HCT116 (cell line): ENCODE data around the gene CCDC57. TPM values are rescaled to one million over a fixed set of nuclear protein-coding genes. Genes with fewer than 3 reads are reported as not detected.

Experiments
- ATAC-seq: fragments of 200-7000 bp; cut with Tn5 transposase; 2 replicates; pipeline ENCODE4 v1.9.1; 2020; ENCODE audit warnings: mild to moderate bottlenecking, moderate library complexity
- BruUV-seq: library from RNA; stranded (reverse); fragments of 400-500 nt; replicated peaks from 2 replicates; lab custom pipeline; 2021; lab: Mats Ljungman, UMichigan
- CTCF ChIA-PET: fragments of 300-600 bp; sonication (Branson Sonifier 250); formaldehyde crosslinking; loops from one replicate; lab custom pipeline; 2021; ENCODE audit warnings: antibody characterized with exemption; lab: Charles Lee
- POLR2A ChIA-PET: fragments of 300-600, 350-600 bp; sonication (Branson Sonifier 250); formaldehyde crosslinking; loops from one replicate; lab custom pipeline; 2021; ENCODE audit warnings: antibody characterized with exemption; lab: Charles Lee
- RAD21 ChIA-PET, 2 experiments: fragments of 300-600 bp; sonication (Branson Sonifier 250); formaldehyde crosslinking; loops; one replicate each; lab custom pipeline; 2023; ENCODE audit warnings: low total read pairs in 2 of 2; ENCODE audit not compliant: uncharacterized antibody in 2 of 2, unreplicated experiment in 2 of 2, low non-redundant PET in 1 of 2; lab: Charles Lee
- DNase-seq: peaks from one replicate; pipeline ENCODE4 v3.0.0-alpha.2; 2010; ENCODE audit warnings: low read depth, low spot score
- H2AFZ ChIP-seq: fragments of 200-600 bp; shearing (Covaris generic), sonication (generic); 2 replicates; pipeline ENCODE4 v1.6.1; 2017; ENCODE audit warnings: low read depth, mixed run types, mixed read lengths, antibody characterized with exemption, low read length; ENCODE audit not compliant: poor library complexity, severe bottlenecking
- H3K27ac ChIP-seq: 2 replicates; pipeline ENCODE4 v1.5.1; 2012; ENCODE audit warnings: low read depth, low read length
- H3K27me3 ChIP-seq: fragments of 200-600 bp; sonication (generic); 2 replicates; pipeline ENCODE4 v1.6.1; 2016; ENCODE audit warnings: mixed run types, low read length, mixed read lengths; ENCODE audit not compliant: insufficient read depth
- H3K36me3 ChIP-seq, 2 experiments: fragments of 200-500 bp in 1 of 2; fragments of 200-600 bp in 1 of 2; sonication (Bioruptor generic) in 1 of 2; sonication (generic) in 1 of 2; 2 replicates each; pipeline versions ENCODE4 v1.5.1 to v1.6.1; 2014 to 2016; ENCODE audit warnings: low read length in 2 of 2, inconsistent platforms in 1 of 2, mixed read lengths in 1 of 2, mixed run types in 1 of 2; ENCODE audit not compliant: insufficient read depth in 2 of 2, control insufficient read depth in 1 of 2
- H3K4me1 ChIP-seq, 2 experiments: fragments of 200-600 bp in 1 of 2; sonication (generic) in 1 of 2; 2 replicates each; pipeline versions ENCODE4 v1.5.1 to v1.6.1; 2012 to 2017; ENCODE audit warnings: low read length in 2 of 2, inconsistent platforms in 1 of 2, mild to moderate bottlenecking in 1 of 2, mixed read lengths in 1 of 2, mixed run types in 1 of 2, moderate library complexity in 1 of 2; ENCODE audit not compliant: insufficient read depth in 2 of 2, control insufficient read depth in 1 of 2
- H3K4me2 ChIP-seq: fragments of 200-600 bp; sonication (generic); 2 replicates; pipeline ENCODE4 v1.6.1; 2017; ENCODE audit warnings: mixed run types, low read length, mixed read lengths
- H3K4me3 ChIP-seq, 2 experiments: fragments of 200-600 bp in 1 of 2; sonication (generic) in 1 of 2; replicated peaks in 1 of 2; 2 replicates each; pipeline ENCODE4 v1.5.1; 2011 to 2016; ENCODE audit warnings: low read length in 2 of 2, control low read depth in 1 of 2, low read depth in 1 of 2, mild to moderate bottlenecking in 1 of 2, mixed read lengths in 1 of 2, mixed run types in 1 of 2
- H3K79me2 ChIP-seq: fragments of 200-600 bp; sonication (generic); 2 replicates; pipeline ENCODE4 v1.6.1; 2017; ENCODE audit warnings: mild to moderate bottlenecking, mixed run types, low read length, moderate library complexity, mixed read lengths; ENCODE audit not compliant: insufficient read depth
- H3K9ac ChIP-seq: fragments of 200-600 bp; sonication (generic); 2 replicates; pipeline ENCODE4 v1.6.1; 2016; ENCODE audit warnings: low read length, mixed read lengths
- H3K9me2 ChIP-seq: fragments of 200-600 bp; sonication (generic), shearing (Covaris generic); 2 replicates; pipeline ENCODE4 v1.6.1; 2017; ENCODE audit warnings: mixed run types, mild to moderate bottlenecking, moderate library complexity; ENCODE audit not compliant: insufficient read depth
- H3K9me3 ChIP-seq, 2 experiments: fragments of 200-500 bp in 1 of 2; fragments of 200-600 bp in 1 of 2; sonication (Bioruptor generic) in 1 of 2; sonication (generic) in 1 of 2; 2 replicates each; pipeline ENCODE4 v1.6.1; 2014 to 2017; ENCODE audit warnings: low read length in 2 of 2, mixed read lengths in 2 of 2, inconsistent platforms in 1 of 2, low read depth in 1 of 2, mild to moderate bottlenecking in 1 of 2, mixed run types in 1 of 2, moderate library complexity in 1 of 2; ENCODE audit not compliant: control insufficient read depth in 1 of 2, insufficient read depth in 1 of 2
- H4K20me1 ChIP-seq: fragments of 200-600 bp; sonication (generic), shearing (Covaris generic); 2 replicates; pipeline ENCODE4 v1.6.1; 2017; ENCODE audit warnings: mixed run types, mild to moderate bottlenecking, moderate library complexity; ENCODE audit not compliant: insufficient read depth
- CBX3 ChIP-seq: IDR thresholded peaks from 2 replicates; pipeline ENCODE4 v1.6.1; 2012; ENCODE audit warnings: low read depth
- EGR1 ChIP-seq: IDR thresholded peaks from 2 replicates; pipeline ENCODE4 v1.6.1; 2012; ENCODE audit warnings: low read depth
- FOSL1 ChIP-seq: IDR thresholded peaks from 2 replicates; pipeline ENCODE4 v1.6.1; 2012; ENCODE audit warnings: low read depth
- JUND ChIP-seq: IDR thresholded peaks from 2 replicates; pipeline ENCODE4 v1.6.1; 2012
- RAD21 ChIP-seq: IDR thresholded peaks from 2 replicates; pipeline ENCODE4 v1.6.1; 2012; ENCODE audit warnings: low read depth, mild to moderate bottlenecking
- SP1 ChIP-seq: IDR thresholded peaks from 2 replicates; pipeline ENCODE4 v1.6.1; 2012; ENCODE audit warnings: low read depth
- SRF ChIP-seq: IDR thresholded peaks from 2 replicates; pipeline ENCODE4 v1.6.1; 2012; ENCODE audit warnings: low read depth
- TCF7L2 ChIP-seq: IDR thresholded peaks from 2 replicates; pipeline ENCODE4 v1.7.0; 2011; ENCODE audit warnings: borderline replicate concordance, inconsistent platforms; ENCODE audit not compliant: insufficient read depth, insufficient read length; ENCODE audit errors: extremely low read depth
- ZNF274 ChIP-seq: fragments of 200-500 bp; sonication (Bioruptor generic); IDR thresholded peaks from 2 replicates; pipeline ENCODE4 v1.6.1; 2014; ENCODE audit warnings: mild to moderate bottlenecking, low read depth, low read length, inconsistent platforms
- intact Hi-C: fragments of 100-400 bp; cut with micrococcal nuclease; formaldehyde crosslinking; loops from 2 replicates; pipeline ENCODE4 v1.10.0; 2022
- total RNA-seq: library from RNA; stranded (reverse); gene quantifications from one replicate; pipeline ENCODE4 v1.2.1, GENCODE V29; 2021; ENCODE audit not compliant: unreplicated experiment
- TF ChIP-seq, protein P1 (sequence below): IDR thresholded peaks from 2 replicates; pipeline ENCODE4 v1.6.1; 2011; ENCODE audit warnings: mild to moderate bottlenecking, low read length, moderate library complexity; ENCODE audit not compliant: insufficient replicate concordance; ENCODE audit errors: extremely low read depth
- TF ChIP-seq, protein P2 (sequence below): IDR thresholded peaks from 2 replicates; pipeline ENCODE4 v1.6.1; 2012

Gene CCDC57
- total RNA-seq, 1 experiment from 2014 or later: 143 TPM

DNA sequence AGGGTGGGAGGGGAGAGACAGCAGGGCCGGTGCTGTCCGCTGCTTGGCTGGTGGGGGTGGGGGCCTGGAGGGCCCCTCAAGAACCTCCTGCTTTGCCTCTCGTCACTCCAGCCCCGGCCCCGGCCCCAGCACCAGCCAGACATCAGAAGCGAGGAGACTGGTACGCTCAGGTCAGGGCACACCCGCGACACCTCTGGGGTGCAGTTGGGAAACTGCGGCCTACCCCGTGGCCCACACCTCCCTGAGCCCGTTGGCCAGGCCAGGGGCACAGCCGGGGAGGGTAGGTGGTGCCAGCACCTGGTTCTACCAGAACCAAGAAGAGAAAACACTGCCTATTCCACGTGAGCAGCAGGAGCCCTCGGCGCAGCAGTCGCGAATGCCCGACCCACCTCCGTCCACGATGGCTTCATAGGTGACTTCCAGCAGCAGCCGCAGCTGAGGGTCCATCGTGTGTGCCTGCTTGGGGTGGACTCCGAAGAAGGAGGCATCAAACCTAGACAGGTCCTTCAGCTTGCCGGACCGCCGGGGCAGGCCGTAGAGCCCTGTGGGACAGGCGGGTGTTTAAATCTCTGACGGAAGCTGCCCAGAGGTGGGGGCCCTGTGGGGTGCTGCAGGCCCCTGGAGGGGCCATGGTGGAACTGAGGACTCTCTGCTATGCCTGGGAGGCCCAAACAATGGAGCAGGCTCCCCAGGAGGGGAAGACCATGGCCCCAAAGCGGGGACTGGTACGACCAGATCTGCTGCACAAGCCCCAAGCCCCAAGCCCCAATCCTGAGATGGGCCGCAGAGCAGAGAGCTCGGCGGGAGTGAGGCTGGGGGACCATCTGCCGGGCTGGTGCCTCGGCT is 117.5 kb downstream of the CCDC57 start:
- H4K20me1 ChIP-seq: peaks cover 9% of the 10 kb centered on the region; the same call in 1 of the 2 replicates
- CTCF ChIA-PET: no interaction called here
- H3K36me3 ChIP-seq: peaks cover 54 to 65% of the 10 kb centered on the region in 2 experiments
- DNase-seq (no peak), ATAC-seq (no peak)
- peak overlapping the region; percentile 99; the same call in 1 of the 2 replicates for H3K27ac ChIP-seq
- no peaks in the 10 kb centered on the region for H3K9me2 ChIP-seq
- no peaks in the 10 kb centered on the region for H3K9me3 ChIP-seq
- H3K4me1 ChIP-seq: peaks cover 16 to 34% of the 10 kb centered on the region in 2 experiments
- H3K4me2 ChIP-seq: peak overlapping the region; percentile 94; the same call in 1 of the 2 replicates
- no peaks in the 10 kb centered on the region for H3K27me3 ChIP-seq
- no peak overlapping the region for H3K9ac ChIP-seq
- H3K4me3 ChIP-seq: no peak overlapping the region
- RAD21 ChIA-PET: no interaction called here
- intact Hi-C loops: no loop called here
- BruUV-seq: no TSS peak
- H3K79me2 ChIP-seq: peaks cover 86% of the 10 kb centered on the region
- no peak overlapping the region for H2AFZ ChIP-seq
- TF ChIP-seq CBX3 (no peak), SRF (no peak), EGR1 (no peak), TCF7L2 (no peak), RAD21 (no peak), SP1 (no peak), FOSL1 (no peak), ZNF274 (no peak), JUND (no peak)
- TF ChIP-seq, protein P1, sequence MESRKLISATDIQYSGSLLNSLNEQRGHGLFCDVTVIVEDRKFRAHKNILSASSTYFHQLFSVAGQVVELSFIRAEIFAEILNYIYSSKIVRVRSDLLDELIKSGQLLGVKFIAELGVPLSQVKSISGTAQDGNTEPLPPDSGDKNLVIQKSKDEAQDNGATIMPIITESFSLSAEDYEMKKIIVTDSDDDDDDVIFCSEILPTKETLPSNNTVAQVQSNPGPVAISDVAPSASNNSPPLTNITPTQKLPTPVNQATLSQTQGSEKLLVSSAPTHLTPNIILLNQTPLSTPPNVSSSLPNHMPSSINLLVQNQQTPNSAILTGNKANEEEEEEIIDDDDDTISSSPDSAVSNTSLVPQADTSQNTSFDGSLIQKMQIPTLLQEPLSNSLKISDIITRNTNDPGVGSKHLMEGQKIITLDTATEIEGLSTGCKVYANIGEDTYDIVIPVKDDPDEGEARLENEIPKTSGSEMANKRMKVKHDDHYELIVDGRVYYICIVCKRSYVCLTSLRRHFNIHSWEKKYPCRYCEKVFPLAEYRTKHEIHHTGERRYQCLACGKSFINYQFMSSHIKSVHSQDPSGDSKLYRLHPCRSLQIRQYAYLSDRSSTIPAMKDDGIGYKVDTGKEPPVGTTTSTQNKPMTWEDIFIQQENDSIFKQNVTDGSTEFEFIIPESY: no peak
- TF ChIP-seq, protein P2, sequence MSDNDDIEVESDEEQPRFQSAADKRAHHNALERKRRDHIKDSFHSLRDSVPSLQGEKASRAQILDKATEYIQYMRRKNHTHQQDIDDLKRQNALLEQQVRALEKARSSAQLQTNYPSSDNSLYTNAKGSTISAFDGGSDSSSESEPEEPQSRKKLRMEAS: no peak
- POLR2A ChIA-PET: no interaction called here
